SIG-M5 treated with dmso at 0.1 percent for 504 hours (cell line): ENCODE measurements around the gene FOXD4L6.
"Not testable (repeated sequence)": the region's sequence is repeated elsewhere in the genome, so short reads cannot be mapped to it uniquely, and the experiment has no call there.

Experiments
- DNase-seq: peaks from one replicate; lab custom pipeline; 2025; ENCODE audit not compliant: unreplicated experiment; lab: John Stamatoyannopoulos, UW

FOXD4L6 gene

GRCh38 chr9:41100508-41100907, 28.0 kb downstream of the FOXD4L6 start:
- not testable (repeated sequence) for DNase-seq

- not testable (repeated sequence) for DNase-seq
Measured at GRCh38 chr9:41098759-41099158, 29.7 kb downstream of the FOXD4L6 start.

- DNase-seq: not testable (repeated sequence)
Measured at GRCh38 chr9:41095060-41095459, 33.4 kb downstream of the FOXD4L6 start.

GRCh38 chr9:41094010-41094773, 34.3 kb downstream of the FOXD4L6 start:
- not testable (repeated sequence) for DNase-seq

GRCh38 chr9:41090922-41091321, 37.6 kb downstream of the FOXD4L6 start:
- not testable (repeated sequence) for DNase-seq

GRCh38 chr9:41090386-41090785, 38.1 kb downstream of the FOXD4L6 start:
- not testable (repeated sequence) for DNase-seq

GRCh38 chr9:41088450-41089059, 39.9 kb downstream of the FOXD4L6 start:
- not testable (repeated sequence) for DNase-seq

- DNase-seq: not testable (repeated sequence)
Measured at GRCh38 chr9:41087929-41088328, 40.6 kb downstream of the FOXD4L6 start.

- not testable (repeated sequence) for DNase-seq
Measured at GRCh38 chr9:41087157-41087780, 41.2 kb downstream of the FOXD4L6 start.

GRCh38 chr9:41086685-41087084, 41.8 kb downstream of the FOXD4L6 start:
- DNase-seq: not testable (repeated sequence)

GRCh38 chr9:41086215-41086614, 42.3 kb downstream of the FOXD4L6 start:
- DNase-seq: not testable (repeated sequence)

- DNase-seq: not testable (repeated sequence)
Measured at GRCh38 chr9:41082358-41082757, 46.1 kb downstream of the FOXD4L6 start.

- DNase-seq: not testable (repeated sequence)
Measured at GRCh38 chr9:41079464-41079863, 49.0 kb downstream of the FOXD4L6 start.

- DNase-seq: not testable (repeated sequence)
Measured at GRCh38 chr9:41077586-41077985, 50.9 kb downstream of the FOXD4L6 start.
